HFF-Myc (cell line): ENCODE measurements around the gene ZNF385D.

Experiments
- DNase-seq: peaks from one replicate; pipeline ENCODE4 v3.0.0-alpha.2; 2011; ENCODE audit warnings: low read depth; ENCODE audit errors: extremely low read depth
- H3K4me3 ChIP-seq: replicated peaks from 2 replicates; pipeline ENCODE4 v1.5.1; 2011; ENCODE audit warnings: low read depth, mild to moderate bottlenecking, control low read depth, low read length
- CTCF ChIP-seq: IDR thresholded peaks from 2 replicates; pipeline ENCODE4 v1.5.1; 2012; ENCODE audit warnings: mild to moderate bottlenecking, low read depth, low read length, control low read depth; ENCODE audit errors: missing control alignments

ZNF385D gene

GRCh38 chr3:21417991-21418390 lies 333.0 kb downstream of the ZNF385D start:
- no peak overlapping the region for H3K4me3 ChIP-seq
- no peak for TF ChIP-seq CTCF
- no peak for DNase-seq

- no peak for TF ChIP-seq CTCF
- no peak overlapping the region for H3K4me3 ChIP-seq
- no peak for DNase-seq
Measured at GRCh38 chr3:21414506-21414905, 336.5 kb downstream of the ZNF385D start.

GRCh38 chr3:21411058-21411457 lies 340.0 kb downstream of the ZNF385D start:
- no peak overlapping the region for H3K4me3 ChIP-seq
- DNase-seq = no peak
- TF ChIP-seq CTCF = no peak

- H3K4me3 ChIP-seq = no peak overlapping the region
- TF ChIP-seq CTCF = no peak
- no peak for DNase-seq
Measured at GRCh38 chr3:21409401-21409800, 341.6 kb downstream of the ZNF385D start.

GRCh38 chr3:21407743-21408142 lies 343.3 kb downstream of the ZNF385D start:
- TF ChIP-seq CTCF = no peak
- DNase-seq = no peak
- no peak overlapping the region for H3K4me3 ChIP-seq

GRCh38 chr3:21405671-21406667 lies 345.0 kb downstream of the ZNF385D start:
- DNase-seq = no peak
- TF ChIP-seq CTCF = no peak
- H3K4me3 ChIP-seq = no peak overlapping the region
